GM21423 (cell line): Measurements from ENCODE around the gene S100A4.
"Not testable (repeated sequence)": the region's sequence is repeated elsewhere in the genome, so short reads cannot be mapped to it uniquely, and the experiment has no call there.

Experiments
- ATAC-seq: cut with Tn5 transposase; IDR thresholded peaks from one replicate; pipeline ENCODE4 v1.9.1; 2021; ENCODE audit warnings: mild to moderate bottlenecking, moderate library complexity; ENCODE audit not compliant: unreplicated experiment

Gene S100A4

GRCh38 chr1:153535242-153536011 lies 10.2 kb downstream of the S100A4 start, which contains the start of gene S100A6:
TSS of gene S100A6 (minus strand) at chr1:153535991. CDS start at chr1:153535339, 652 bp downstream.
- ATAC-seq, result no peak

- no peak for ATAC-seq
These were observed 10.7 kb downstream of the S100A4 start for GRCh38 chr1:153534925-153535241.

- ATAC-seq, result no peak
These were observed 11.2 kb downstream of the S100A4 start for GRCh38 chr1:153534226-153534924.

- no peak for ATAC-seq
These were observed 11.9 kb downstream of the S100A4 start for GRCh38 chr1:153533689-153534201.

- ATAC-seq, result no peak
These were observed 12.6 kb downstream of the S100A4 start for GRCh38 chr1:153532769-153533599.

DNA sequence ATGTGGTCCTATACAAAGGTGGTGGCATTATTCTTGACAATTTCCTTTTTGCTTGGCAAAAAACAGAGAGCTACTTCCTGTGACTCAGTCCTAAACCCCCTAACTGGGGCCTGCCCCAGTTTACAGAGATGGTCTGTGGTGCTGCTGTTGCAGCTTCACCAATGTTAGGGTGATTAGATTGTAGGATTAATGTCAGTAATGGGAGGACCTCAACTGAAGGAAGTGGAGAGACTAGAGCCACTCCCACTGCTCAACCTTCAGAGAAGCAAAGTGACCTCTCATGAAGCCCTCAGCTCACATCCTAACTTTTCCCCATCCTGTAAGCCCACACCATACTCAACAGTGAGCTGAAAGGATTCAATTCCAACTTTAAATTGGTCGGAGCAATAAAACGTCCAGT lies 13.4 kb downstream of the S100A4 start:
- no peak for ATAC-seq

- no peak for ATAC-seq
These were observed 14.0 kb downstream of the S100A4 start for GRCh38 chr1:153531638-153532037.

- ATAC-seq, result no peak
These were observed 17.9 kb downstream of the S100A4 start for GRCh38 chr1:153527683-153528040.

- ATAC-seq, result no peak
These were observed 18.5 kb downstream of the S100A4 start for GRCh38 chr1:153527023-153527682.

GRCh38 chr1:153526132-153526543 lies 19.5 kb downstream of the S100A4 start:
- no peak for ATAC-seq

GRCh38 chr1:153525088-153525728 lies 20.4 kb downstream of the S100A4 start:
- ATAC-seq, result no peak

DNA sequence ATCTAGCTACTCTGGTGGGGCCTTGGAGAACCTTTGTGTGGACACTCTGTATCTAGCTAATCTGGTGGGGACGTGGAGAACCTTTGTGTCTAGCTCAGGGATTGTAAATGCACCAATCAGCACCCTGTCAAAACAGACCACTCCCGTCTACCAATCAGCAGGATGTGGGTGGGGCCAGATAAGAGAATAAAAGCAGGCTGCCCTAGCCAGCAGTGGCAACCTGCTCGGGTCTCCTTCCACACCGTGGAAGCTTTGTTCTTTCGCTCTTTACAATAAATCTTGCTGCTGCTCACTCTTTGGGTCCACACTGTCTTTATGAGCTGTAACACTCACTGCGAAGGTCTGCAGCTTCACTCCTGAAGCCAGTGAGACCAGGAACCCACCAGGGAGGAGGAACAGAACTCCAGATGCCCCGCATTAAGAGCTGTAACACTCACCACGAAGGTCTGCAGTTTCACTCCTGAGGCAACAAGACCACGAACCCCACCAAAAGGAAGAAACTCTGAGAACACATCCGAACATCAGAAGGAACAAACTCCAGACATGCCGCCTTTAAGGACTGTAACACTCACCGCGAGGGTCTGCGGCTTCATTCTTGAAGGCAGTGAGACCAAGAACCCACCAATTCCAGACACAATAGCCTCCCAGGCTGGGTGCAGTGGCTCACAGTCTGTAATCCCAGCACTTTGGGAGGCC lies 23.1 kb downstream of the S100A4 start:
- ATAC-seq, result not testable (repeated sequence)

DNA sequence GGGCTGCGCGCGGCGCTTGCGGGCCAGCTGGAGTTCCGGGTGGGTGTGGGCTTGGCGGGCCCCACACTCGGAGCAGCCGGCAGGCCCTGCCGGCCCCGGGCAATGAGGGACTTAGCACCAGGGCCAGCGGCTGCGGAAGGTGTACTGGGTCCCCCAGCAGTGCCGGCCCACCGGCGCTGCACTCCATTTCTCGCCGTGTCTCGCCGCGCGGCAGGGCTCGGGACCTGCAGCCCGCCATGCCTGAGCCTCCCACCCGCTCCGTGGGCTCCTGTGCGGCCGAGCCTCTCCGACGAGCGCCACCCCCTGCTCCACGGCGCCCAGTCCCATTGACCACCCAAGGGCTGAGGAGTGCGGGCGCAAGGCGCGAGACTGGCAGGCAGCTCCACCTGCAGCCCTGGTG lies 23.8 kb downstream of the S100A4 start:
- not testable (repeated sequence) for ATAC-seq

DNA sequence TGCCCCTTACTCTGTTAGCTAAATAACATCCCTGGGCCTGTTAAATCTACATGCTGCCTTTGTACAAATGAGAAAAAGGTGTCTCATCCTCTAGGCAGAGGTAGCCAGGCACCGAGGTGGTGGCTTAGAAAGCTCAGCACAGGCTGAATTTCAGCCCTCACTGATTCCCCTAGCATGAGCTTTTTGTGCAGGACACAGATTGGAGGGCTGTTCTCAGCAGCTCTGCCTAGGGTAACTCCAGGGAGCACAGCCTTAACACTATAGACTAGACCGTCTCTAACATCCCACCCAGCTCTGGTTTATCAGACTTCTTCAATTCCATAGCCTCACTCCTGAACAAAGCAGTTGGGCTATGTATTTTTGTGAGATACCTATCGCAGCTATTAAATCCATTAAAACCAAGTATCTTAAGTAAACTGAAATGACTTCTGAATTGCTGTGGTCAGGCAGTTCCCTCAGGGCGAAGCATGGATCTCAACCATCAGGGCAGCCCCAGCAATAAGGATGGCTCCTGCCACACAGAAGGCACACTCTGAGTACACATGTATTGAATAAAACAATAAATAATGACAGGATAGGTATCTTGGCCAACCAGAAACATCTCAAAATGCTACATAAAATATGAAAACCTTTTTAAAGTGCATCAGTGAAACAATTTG lies 24.7 kb downstream of the S100A4 start:
- ATAC-seq, result no peak

DNA sequence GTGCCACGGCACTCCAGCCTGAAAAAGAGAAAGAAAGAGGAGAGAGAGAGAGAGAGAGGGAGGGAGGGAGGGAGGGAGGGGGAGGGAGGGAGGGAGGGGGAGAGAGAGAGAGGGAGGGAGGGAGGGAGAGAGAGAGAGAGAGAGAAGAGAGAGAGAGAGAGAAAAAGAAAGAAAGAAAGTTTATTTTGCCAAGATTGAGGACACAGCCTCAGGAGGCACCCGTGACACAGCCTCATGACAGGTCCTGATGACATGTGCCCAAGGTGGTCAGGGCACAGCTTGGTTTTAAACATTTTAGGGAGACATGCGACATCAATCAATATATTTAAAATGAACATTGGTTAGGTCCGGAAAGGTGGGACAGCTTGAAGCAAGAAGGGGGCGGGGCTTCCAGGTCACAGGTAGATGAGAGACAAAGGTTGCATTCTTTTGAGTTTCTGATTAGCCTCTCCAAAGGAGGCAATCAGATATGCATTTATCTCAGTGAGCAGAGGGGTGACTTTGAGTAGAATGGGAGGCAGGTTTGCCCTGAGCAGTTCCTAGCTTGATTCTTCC lies 25.4 kb downstream of the S100A4 start:
- ATAC-seq, result not testable (repeated sequence)

GRCh38 chr1:153519242-153519641 lies 26.4 kb downstream of the S100A4 start:
- ATAC-seq, result no peak

- ATAC-seq, result no peak
These were observed 29.9 kb downstream of the S100A4 start for GRCh38 chr1:153515504-153516394.

GRCh38 chr1:153513666-153514065 lies 31.9 kb downstream of the S100A4 start:
- no peak for ATAC-seq
